B cell (primary cell): ENCODE data around the gene SWSAP1. TPM values are rescaled to one million over a fixed set of nuclear protein-coding genes. Genes with fewer than 3 reads are reported as not detected.

Experiments
- ATAC-seq: fragments of 200-7000 bp; cut with Tn5 transposase; one replicate; pipeline ENCODE4 v1.10.0; 2021; ENCODE audit warnings: low read depth, mild to moderate bottlenecking, moderate number of reproducible peaks, moderate library complexity
- CTCF ChIA-PET: fragments of 350-600 bp; sonication (Branson Sonifier 250); formaldehyde crosslinking; loops from one replicate; lab custom pipeline; 2021; ENCODE audit warnings: antibody characterized with exemption, inconsistent platforms; lab: Charles Lee
- POLR2A ChIA-PET: fragments of 350-600 bp; sonication (Branson Sonifier 250); formaldehyde crosslinking; loops from one replicate; lab custom pipeline; 2021; ENCODE audit warnings: antibody characterized with exemption; lab: Charles Lee
- DNase-seq: peaks from one replicate; pipeline ENCODE4 v3.0.0; 2013
- H2AFZ ChIP-seq: 2 replicates; pipeline ENCODE4 v1.6.1; 2012; ENCODE audit warnings: mild to moderate bottlenecking, low read depth, low read length; ENCODE audit not compliant: insufficient read depth, poor library complexity, severe bottlenecking
- H3K27ac ChIP-seq, 2 donors: 1 replicate in 1 of 2; 2 replicates in 1 of 2; pipeline ENCODE4 v1.5.1; 2012 to 2013; ENCODE audit warnings: low read length in 2 of 2, mild to moderate bottlenecking in 2 of 2, moderate library complexity in 1 of 2
- H3K27me3 ChIP-seq, 4 experiments: fragments of 200-600 bp in 1 of 4; sonication (generic) in 1 of 4; replicated peaks in 1 of 4; 1 replicate in 2 of 4; 2 replicates in 2 of 4; pipeline versions ENCODE4 v1.6.1 to v1.7.0; 2013 to 2016; ENCODE audit warnings: low read length in 3 of 4, mild to moderate bottlenecking in 2 of 4, mixed read lengths in 1 of 4, moderate library complexity in 1 of 4; ENCODE audit not compliant: insufficient read depth in 4 of 4, control insufficient read depth in 3 of 4; ENCODE audit errors: control extremely low read depth in 1 of 4
- H3K36me3 ChIP-seq, 2 experiments: replicated peaks in 1 of 2; 1 replicate in 1 of 2; 2 replicates in 1 of 2; pipeline versions ENCODE4 v1.6.1 to v1.7.1; 2013; ENCODE audit warnings: low read length in 1 of 2; ENCODE audit not compliant: insufficient read depth in 2 of 2, control insufficient read depth in 1 of 2; ENCODE audit errors: control extremely low read depth in 1 of 2, extremely low read depth in 1 of 2
- H3K4me1 ChIP-seq, 2 donors: fragments of 200-600 bp in 1 of 2; sonication (generic) in 1 of 2; 1 replicate in 1 of 2; 2 replicates in 1 of 2; pipeline versions ENCODE4 v1.5.1 to v1.6.1; 2013 to 2017; ENCODE audit warnings: low read length in 2 of 2; ENCODE audit not compliant: control insufficient read depth in 2 of 2, insufficient read depth in 2 of 2
- H3K4me2 ChIP-seq: replicated peaks from 2 replicates; pipeline ENCODE3; 2012; ENCODE audit warnings: mild to moderate bottlenecking, low read depth, low read length; ENCODE audit not compliant: poor library complexity, severe bottlenecking
- H3K4me3 ChIP-seq, 5 experiments: fragments of 200-600 bp in 1 of 5; sonication (generic) in 1 of 5; 1 replicate in 3 of 5; 2 replicates in 2 of 5; pipeline versions ENCODE4 v1.5.1 to v1.7.0; 2011 to 2016; ENCODE audit warnings: low read length in 4 of 5, mild to moderate bottlenecking in 4 of 5, low read depth in 2 of 5, control low read depth in 1 of 5, moderate library complexity in 1 of 5; ENCODE audit not compliant: insufficient read depth in 1 of 5; ENCODE audit errors: control extremely low read depth in 1 of 5, extremely low read depth in 1 of 5
- H3K79me2 ChIP-seq: fragments of 200-600 bp; sonication (generic); one replicate; pipeline ENCODE4 v1.6.0; 2016; ENCODE audit warnings: low read length; ENCODE audit not compliant: control insufficient read depth, insufficient read depth
- H3K9ac ChIP-seq: fragments of 200-600 bp; sonication (generic); 2 replicates; pipeline ENCODE4 v1.6.1; 2017; ENCODE audit warnings: mild to moderate bottlenecking, low read length, moderate library complexity
- H3K9me3 ChIP-seq, 3 donors: one replicate each; pipeline versions ENCODE4 v1.6.1 to v1.7.1; 2013; ENCODE audit warnings: low read length in 2 of 3; ENCODE audit not compliant: control insufficient read depth in 2 of 3, insufficient read depth in 1 of 3; ENCODE audit errors: control extremely low read depth in 1 of 3
- H4K20me1 ChIP-seq: 2 replicates; pipeline ENCODE4 v1.6.0; 2012; ENCODE audit warnings: mild to moderate bottlenecking, low read length; ENCODE audit not compliant: insufficient read depth, control insufficient read depth, poor library complexity, severe bottlenecking
- H3K27ac Mint-ChIP-seq: one replicate; pipeline ENCODE4 v1.8.0; 2021; ENCODE audit warnings: mixed read lengths
- H3K27me3 Mint-ChIP-seq: one replicate; pipeline ENCODE4 v1.8.0; 2021; ENCODE audit warnings: mixed read lengths
- H3K4me1 Mint-ChIP-seq: one replicate; pipeline ENCODE4 v1.8.0; 2021; ENCODE audit warnings: mixed read lengths
- H3K4me3 Mint-ChIP-seq: one replicate; pipeline ENCODE4 v1.8.0; 2021; ENCODE audit warnings: mixed read lengths
- H3K9me3 Mint-ChIP-seq: one replicate; pipeline ENCODE4 v1.8.0; 2022; ENCODE audit warnings: mixed read lengths; ENCODE audit not compliant: insufficient read depth
- CTCF ChIP-seq: fragments of 200-600 bp; IDR thresholded peaks from one replicate; pipeline ENCODE4 v1.8.0; 2022; ENCODE audit warnings: antibody characterized with exemption, mild to moderate bottlenecking
- EZH2 ChIP-seq: IDR thresholded peaks from 2 replicates; pipeline ENCODE4 v1.6.1; 2012; ENCODE audit warnings: borderline replicate concordance, low read depth, mild to moderate bottlenecking, moderate library complexity, low read length; ENCODE audit not compliant: insufficient read depth, poor library complexity, severe bottlenecking
- WGBS: methylation state at CpG from one replicate; pipeline ENCODE4 v1.1.5; 2013; ENCODE audit warnings: missing lambda C conversion rate; ENCODE audit not compliant: insufficient coverage; 5-methylcytosine and 5-hydroxymethylcytosine counted together
- intact Hi-C: fragments of 100-400 bp; cut with micrococcal nuclease; formaldehyde crosslinking; loops from one replicate; pipeline ENCODE4 v1.10.0; 2022
- polyA plus RNA-seq: library from polyadenylated mRNA; depleted of rRNA; stranded (reverse); fragments of >200 nt; gene quantifications from 2 replicates; pipeline ENCODE4 v1.2.3, GENCODE V29; 2012
- total RNA-seq, 2 donors: library from RNA; stranded (reverse); fragments of 120-200 nt in 1 of 2; gene quantifications; 1 replicate in 1 of 2; 2 replicates in 1 of 2; pipeline versions ENCODE4 v1.2.3 to v1.2.4, GENCODE V29; 2013 to 2022

The SWSAP1 gene
- total and polyA plus RNA-seq, 2 donors (not counting 1 experiment from before 2014, with no cell fraction given): 5.0 to 7.6 TPM

- 1% methylated on average over 56 of the region's 65 CpGs for WGBS
- H2AFZ ChIP-seq: peak overlapping the region; percentile 82
- H4K20me1 ChIP-seq: no peaks in the 10 kb centered on the region
- ChIA-PET POLR2A (interaction anchor here (0.5 to 1.6 kb wide), 6 partner anchors 8 to 279 kb away, joined by 3 to 7 read pairs (median 5); partner anchors contain the start of gene ELAVL3), CTCF (interaction anchor here (0.7 to 2.4 kb wide), 15 partner anchors 8 to 146 kb away, joined by 3 to 27 read pairs (median 4); partner anchors contain the start of genes ECSIT, ELAVL3, ODAD3 and PRKCSH)
- no peaks in the 10 kb centered on the region for H3K27me3 Mint-ChIP-seq
- TF ChIP-seq EZH2 (no peak), CTCF (peak; percentile 74)
- H3K4me3 Mint-ChIP-seq: peak overlapping the region; percentile 86
- intact Hi-C loops: no loop called here
- no peaks in the 10 kb centered on the region for H3K36me3 ChIP-seq
- peaks cover 47 to 57% of the 10 kb centered on the region in 2 donors for H3K4me1 ChIP-seq
- ATAC-seq: no peak
- H3K27ac ChIP-seq: peak overlapping the region in 1 of 2 donors; percentile 46
- peaks cover 48% of the 10 kb centered on the region for H3K4me1 Mint-ChIP-seq
- H3K27me3 ChIP-seq: peaks cover 0 to 6% (median 2%) of the 10 kb centered on the region in 4 experiments
- H3K27ac Mint-ChIP-seq: peak overlapping the region; percentile 82
- H3K9me3 ChIP-seq: peaks cover 0 to 15% (median 0%) of the 10 kb centered on the region in 3 donors
- H3K4me2 ChIP-seq: peak overlapping the region; percentile 89
- DNase-seq: peak; percentile 82
- H3K79me2 ChIP-seq: no peaks in the 10 kb centered on the region
- H3K4me3 ChIP-seq: peak overlapping the region in 4 of 5 experiments; percentile 40 to 60 (median 56)
- H3K9me3 Mint-ChIP-seq: no peaks in the 10 kb centered on the region
- H3K9ac ChIP-seq: peak overlapping the region; percentile 63
Observed at GRCh38 chr19:11382898-11383705, 8.6 kb downstream of the SWSAP1 start.
